Measurements from ENCODE around the gene FZR1. TPM values are rescaled to one million over a fixed set of nuclear protein-coding genes. Genes with fewer than 3 reads are reported as not detected.

Gene FZR1
- total and polyA plus RNA-seq, 5 experiments from 2014 or later: 8.1 to 65.1 (median 11.8) TPM

DNA sequence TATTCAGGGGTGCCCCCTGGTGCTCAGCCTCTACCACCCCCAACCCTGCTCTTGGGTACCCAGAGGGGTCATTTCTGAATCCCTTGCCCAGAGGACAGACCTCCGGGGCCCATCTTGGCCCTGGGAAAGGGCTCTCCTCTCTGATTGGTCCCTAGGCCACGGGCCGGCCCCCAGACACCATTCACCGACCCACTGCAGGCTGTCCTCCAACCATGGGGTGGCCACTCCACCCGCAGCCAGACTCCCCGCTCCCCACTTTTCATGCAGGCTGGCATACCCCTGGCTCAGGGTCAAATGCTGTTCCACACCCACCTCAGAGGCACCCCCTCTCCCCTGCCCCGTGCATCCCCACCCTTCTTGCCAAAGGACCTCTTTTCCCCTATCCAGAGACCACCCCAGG, 40.6 kb upstream of the FZR1 start:
- peaks cover 0 to 15% (median 0%) of the 10 kb centered on the region in 3 donors for H3K36me3 Mint-ChIP-seq
- no peak overlapping the region for H3K4me3 Mint-ChIP-seq
- no peak for ATAC-seq
- no peaks in the 10 kb centered on the region for H3K27me3 Mint-ChIP-seq
- POLR2A ChIA-PET: interaction anchor here (1.4 kb wide), 1 partner anchor 14 kb away, joined by 4 read pairs; the partner anchor contains the start of gene SMIM24
- H3K4me1 Mint-ChIP-seq: peaks cover 0 to 4% (median 0%) of the 10 kb centered on the region in 4 donors
- DNase-seq: no peak
- H3K9me3 Mint-ChIP-seq: no peaks in the 10 kb centered on the region
- peak overlapping the region in 1 of 10 donors; percentile 51 for H3K27ac Mint-ChIP-seq

DNA sequence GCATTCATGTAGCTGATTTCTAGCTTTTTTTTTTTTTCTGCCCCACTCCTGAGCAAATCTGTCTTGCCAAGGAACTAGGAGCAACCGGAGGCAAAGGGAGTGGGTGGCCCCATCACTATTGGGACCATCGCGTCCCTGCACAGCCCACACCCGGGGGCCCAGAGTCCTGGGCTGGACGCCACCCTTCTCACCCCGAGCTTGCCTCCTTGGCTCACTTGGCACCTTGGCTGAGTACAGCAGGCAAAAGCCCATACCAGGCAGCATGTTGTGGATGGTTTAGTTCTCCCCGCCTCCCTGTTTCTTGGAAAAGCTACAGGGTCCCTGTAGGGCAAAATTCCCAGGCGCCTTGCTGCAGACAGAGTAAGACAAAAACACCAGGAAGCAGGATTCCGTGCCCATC, 39.5 kb upstream of the FZR1 start:
- Mint-ChIP-seq H3K36me3 (peaks cover 0 to 12% (median 0%) of the 10 kb centered on the region in 3 donors), H3K9me3 (no peaks in the 10 kb centered on the region), H3K27ac (no peak overlapping the region), H3K27me3 (no peaks in the 10 kb centered on the region), H3K4me3 (no peak overlapping the region), H3K4me1 (peaks cover 0 to 4% (median 0%) of the 10 kb centered on the region in 4 donors)
- ATAC-seq: no peak
- POLR2A ChIA-PET: no interaction called here
- DNase-seq: no peak

DNA sequence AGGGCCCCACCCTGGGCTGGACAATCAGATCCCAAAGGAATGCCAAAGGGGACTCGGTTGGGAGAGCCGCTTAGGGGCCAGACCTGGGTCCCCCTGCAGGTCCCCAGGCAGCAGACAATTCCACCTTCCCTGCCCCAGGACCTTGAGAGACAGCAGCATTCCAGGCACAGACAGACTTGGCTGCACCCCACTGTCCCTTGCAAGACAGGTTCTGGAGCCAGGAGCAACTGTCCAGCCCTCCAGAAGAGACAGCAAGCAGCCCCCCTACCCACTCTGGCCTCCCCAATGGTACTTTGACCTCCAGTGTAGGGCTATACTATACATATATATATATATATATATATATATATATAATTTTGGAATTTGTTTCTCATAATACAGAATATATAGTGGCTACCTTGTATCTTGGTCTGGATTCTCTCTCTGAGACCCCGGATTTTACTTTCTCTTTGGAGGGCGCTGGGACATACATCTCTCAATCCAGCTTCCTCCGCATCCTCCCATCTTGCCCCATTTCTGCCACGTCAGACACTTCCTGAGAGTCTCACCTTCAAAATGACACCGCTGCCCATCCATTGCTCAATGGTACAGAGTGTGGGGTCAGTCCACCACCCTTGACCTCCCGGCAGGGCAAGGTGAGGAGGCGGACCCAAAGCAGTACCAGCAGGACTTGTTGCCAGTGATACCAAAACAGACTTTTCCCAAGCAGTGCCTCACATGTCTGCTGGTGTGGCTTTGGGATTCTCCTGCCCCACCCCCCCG, 38.5 kb upstream of the FZR1 start:
- Mint-ChIP-seq H3K4me3 (no peak overlapping the region), H3K4me1 (peaks cover 0 to 4% (median 0%) of the 10 kb centered on the region in 4 donors), H3K27me3 (no peaks in the 10 kb centered on the region), H3K9me3 (no peaks in the 10 kb centered on the region), H3K36me3 (peaks cover 0 to 9% (median 0%) of the 10 kb centered on the region in 3 donors), H3K27ac (no peak overlapping the region)
- DNase-seq (no peak), ATAC-seq (no peak)
- POLR2A ChIA-PET: no interaction called here

DNA sequence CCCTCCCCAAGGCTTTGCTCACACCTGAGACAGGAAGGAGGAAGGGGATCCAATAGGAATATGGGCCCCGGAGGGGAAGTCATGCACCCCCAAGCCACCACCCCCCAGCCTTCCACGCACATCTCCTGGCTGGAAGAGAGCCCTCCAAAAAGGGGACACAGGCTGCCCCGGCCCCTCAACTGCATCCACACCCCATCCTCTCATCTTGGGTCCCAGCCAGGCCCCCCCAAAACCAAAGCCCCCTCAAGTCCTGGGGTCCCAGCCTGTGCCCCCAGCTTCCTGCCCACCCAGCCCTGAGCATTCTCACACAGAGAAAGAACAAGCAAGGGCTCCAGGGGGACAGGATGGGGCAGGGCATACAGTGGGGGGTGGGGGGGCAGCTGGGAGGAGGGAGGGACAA, 37.9 kb upstream of the FZR1 start:
- H3K27me3 Mint-ChIP-seq: no peaks in the 10 kb centered on the region
- no peak for DNase-seq
- peak overlapping the region in 1 of 10 donors; percentile 27 for H3K27ac Mint-ChIP-seq
- H3K4me1 Mint-ChIP-seq: peaks cover 0 to 2% (median 0%) of the 10 kb centered on the region in 4 donors
- ATAC-seq: no peak
- H3K36me3 Mint-ChIP-seq: peaks cover 0 to 7% (median 0%) of the 10 kb centered on the region in 3 donors
- POLR2A ChIA-PET: no interaction called here
- no peak overlapping the region for H3K4me3 Mint-ChIP-seq
- no peaks in the 10 kb centered on the region for H3K9me3 Mint-ChIP-seq

GRCh38 chr19:3469638-3470499, 36.2 kb upstream of the FZR1 start:
- ATAC-seq: no peak
- H3K36me3 Mint-ChIP-seq: peaks cover 0 to 7% (median 0%) of the 10 kb centered on the region in 3 donors
- POLR2A ChIA-PET: no interaction called here
- peak overlapping the region in 1 of 10 donors; percentile 32 for H3K27ac Mint-ChIP-seq
- peaks cover 0 to 2% (median 0%) of the 10 kb centered on the region in 4 donors for H3K4me1 Mint-ChIP-seq
- DNase-seq: no peak
- no peak overlapping the region for H3K4me3 Mint-ChIP-seq
- H3K27me3 Mint-ChIP-seq: no peaks in the 10 kb centered on the region
- no peaks in the 10 kb centered on the region for H3K9me3 Mint-ChIP-seq

GRCh38 chr19:3470500-3471128, 35.5 kb upstream of the FZR1 start:
- Mint-ChIP-seq H3K4me3 (no peak overlapping the region), H3K9me3 (no peaks in the 10 kb centered on the region), H3K36me3 (peaks cover 0 to 4% (median 0%) of the 10 kb centered on the region in 3 donors), H3K4me1 (peaks cover 0 to 2% (median 0%) of the 10 kb centered on the region in 4 donors), H3K27me3 (no peaks in the 10 kb centered on the region), H3K27ac (peak overlapping the region in 4 of 10 donors; percentile 32 to 69 (median 40))
- DNase-seq (no peak), ATAC-seq (no peak)
- POLR2A ChIA-PET: interaction anchor here (0.6 kb wide), 1 partner anchor 863 kb away, joined by 5 read pairs; no protein-coding TSS in a partner anchor

GRCh38 chr19:3471954-3472655, 34.0 kb upstream of the FZR1 start:
- H3K9me3 Mint-ChIP-seq: no peaks in the 10 kb centered on the region
- peaks cover 0 to 2% (median 0%) of the 10 kb centered on the region in 4 donors for H3K4me1 Mint-ChIP-seq
- H3K27ac Mint-ChIP-seq: peak overlapping the region in 1 of 10 donors; percentile 29
- POLR2A ChIA-PET: interaction anchor here (0.6 kb wide), 1 partner anchor 92 kb away, joined by 3 read pairs; no protein-coding TSS in a partner anchor
- H3K27me3 Mint-ChIP-seq: no peaks in the 10 kb centered on the region
- H3K4me3 Mint-ChIP-seq: no peak overlapping the region
- ATAC-seq (peak in 1 of 2 donors; percentile 46), DNase-seq (peak in 8 of 10 donors; percentile 16 to 43 (median 34))
- H3K36me3 Mint-ChIP-seq: no peaks in the 10 kb centered on the region

DNA sequence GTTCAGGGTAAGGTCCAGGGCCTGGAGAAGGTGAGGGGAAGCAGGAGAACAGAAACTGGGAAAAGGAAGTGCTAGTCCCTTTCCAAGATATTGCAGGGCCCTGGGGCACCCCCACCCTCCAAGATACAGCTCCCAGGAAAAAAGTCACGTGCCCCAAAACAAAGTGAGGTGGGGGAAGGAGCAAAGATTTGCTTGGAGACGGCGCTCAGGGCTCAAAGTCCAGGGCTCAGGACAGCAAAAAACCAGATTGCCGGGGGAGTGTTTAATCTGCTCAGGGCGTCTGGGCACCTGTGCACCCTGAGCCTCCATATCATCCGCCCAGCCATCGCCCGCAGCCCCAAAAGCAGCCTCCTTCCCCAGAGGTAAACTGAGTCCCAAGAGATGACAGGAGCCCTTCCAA, 32.1 kb upstream of the FZR1 start:
- no peak for ATAC-seq
- no peak for DNase-seq
- no peaks in the 10 kb centered on the region for H3K36me3 Mint-ChIP-seq
- no peak overlapping the region for H3K4me3 Mint-ChIP-seq
- peaks cover 6 to 14% (median 10%) of the 10 kb centered on the region in 4 donors for H3K4me1 Mint-ChIP-seq
- no peaks in the 10 kb centered on the region for H3K9me3 Mint-ChIP-seq
- POLR2A ChIA-PET: no interaction called here
- H3K27me3 Mint-ChIP-seq: no peaks in the 10 kb centered on the region
- H3K27ac Mint-ChIP-seq: no peak overlapping the region

DNA sequence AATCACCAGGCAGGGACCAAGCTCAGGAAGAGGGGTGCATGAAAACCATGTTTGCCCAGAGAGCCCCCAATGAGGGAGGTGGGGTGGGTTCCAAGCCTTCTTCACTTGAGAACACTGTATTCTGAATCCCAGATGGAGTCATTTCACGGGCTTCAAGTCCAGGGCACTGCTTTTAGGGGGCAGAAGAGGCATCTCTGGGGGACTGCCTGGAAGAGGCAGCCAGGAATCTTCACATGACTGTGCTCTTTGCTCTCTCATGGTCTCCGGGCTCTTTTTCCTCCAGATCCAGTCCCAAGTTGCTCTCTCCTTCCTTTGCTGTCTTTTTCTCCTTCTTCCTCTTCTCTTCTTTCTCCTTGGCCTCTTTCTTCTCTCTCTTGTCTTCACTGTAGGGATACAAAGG, 31.5 kb upstream of the FZR1 start:
- Mint-ChIP-seq H3K9me3 (no peaks in the 10 kb centered on the region), H3K27me3 (no peaks in the 10 kb centered on the region), H3K27ac (no peak overlapping the region), H3K4me3 (no peak overlapping the region), H3K36me3 (no peaks in the 10 kb centered on the region), H3K4me1 (peaks cover 10 to 20% (median 12%) of the 10 kb centered on the region in 4 donors)
- DNase-seq: no peak
- POLR2A ChIA-PET: no interaction called here
- no peak for ATAC-seq

DNA sequence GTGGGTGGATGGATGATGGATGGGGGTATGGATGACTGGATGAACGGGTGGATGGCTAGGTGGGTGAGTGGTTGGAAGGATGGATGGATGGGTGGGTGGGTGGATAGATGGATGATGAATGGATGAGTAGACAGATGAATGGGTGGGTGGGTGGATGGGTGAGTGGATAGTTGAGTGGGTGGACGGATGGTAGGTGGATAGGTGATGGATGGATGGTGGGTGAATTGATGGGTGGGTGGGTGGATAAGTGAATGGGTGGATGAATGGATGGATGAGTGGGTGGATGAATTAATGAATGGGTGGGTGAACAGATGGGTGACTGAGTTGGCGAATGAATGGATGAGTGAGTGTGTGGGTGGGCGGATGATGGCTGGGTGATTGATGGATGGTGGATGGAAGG, 30.7 kb upstream of the FZR1 start:
- ATAC-seq (no peak), DNase-seq (no peak)
- Mint-ChIP-seq H3K27ac (no peak overlapping the region), H3K4me1 (peaks cover 10 to 23% (median 12%) of the 10 kb centered on the region in 4 donors), H3K36me3 (no peaks in the 10 kb centered on the region), H3K4me3 (no peak overlapping the region), H3K27me3 (no peaks in the 10 kb centered on the region), H3K9me3 (no peaks in the 10 kb centered on the region)
- POLR2A ChIA-PET: no interaction called here

GRCh38 chr19:3476830-3477229, 29.3 kb upstream of the FZR1 start:
- H3K36me3 Mint-ChIP-seq: no peaks in the 10 kb centered on the region
- peaks cover 12 to 23% (median 12%) of the 10 kb centered on the region in 4 donors for H3K4me1 Mint-ChIP-seq
- no peak for DNase-seq
- ATAC-seq: no peak
- H3K9me3 Mint-ChIP-seq: no peaks in the 10 kb centered on the region
- POLR2A ChIA-PET: no interaction called here
- H3K27me3 Mint-ChIP-seq: no peaks in the 10 kb centered on the region
- H3K27ac Mint-ChIP-seq: no peak overlapping the region
- H3K4me3 Mint-ChIP-seq: no peak overlapping the region

DNA sequence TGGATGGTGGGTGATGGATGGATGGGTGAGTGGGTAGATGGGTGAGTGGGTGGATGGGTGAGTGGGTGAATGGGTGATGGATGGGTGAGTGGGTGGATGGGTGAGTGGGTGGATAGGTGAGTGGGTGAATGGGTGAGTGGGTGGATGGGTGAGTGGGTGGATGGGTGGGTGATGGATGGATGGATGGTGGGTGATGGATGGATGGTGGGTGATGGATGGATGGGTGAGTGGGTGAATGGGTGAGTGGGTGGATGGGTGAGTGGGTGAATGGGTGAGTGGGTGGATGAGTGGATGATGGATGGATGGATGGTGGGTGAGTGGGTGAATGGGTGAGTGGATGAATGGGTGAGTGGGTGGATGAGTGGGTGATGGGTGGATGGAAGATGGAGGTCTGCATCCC, 28.6 kb upstream of the FZR1 start:
- ATAC-seq (no peak), DNase-seq (no peak)
- H3K27ac Mint-ChIP-seq: no peak overlapping the region

More for the DNA sequence above, 28.6 kb upstream of the FZR1 start:
- no peaks in the 10 kb centered on the region for H3K9me3 Mint-ChIP-seq
- no peaks in the 10 kb centered on the region for H3K36me3 Mint-ChIP-seq
- no peaks in the 10 kb centered on the region for H3K27me3 Mint-ChIP-seq
- peak overlapping the region in 1 of 10 donors; percentile 88 for H3K4me3 Mint-ChIP-seq
- POLR2A ChIA-PET: interaction anchor here (0.5 kb wide), 1 partner anchor 755 kb away, joined by 4 read pairs; no protein-coding TSS in a partner anchor
- H3K4me1 Mint-ChIP-seq: peaks cover 12 to 23% (median 12%) of the 10 kb centered on the region in 4 donors

Measured in naive thymus-derived CD8-positive, alpha-beta T cell (primary cell).